ENCODE data around the gene NUTM2F. TPM values are rescaled to one million over a fixed set of nuclear protein-coding genes. Genes with fewer than 3 reads are reported as not detected.

The NUTM2F gene
- total and polyA plus RNA-seq, 9 of the 15 experiments (the other 6 are each of a cell fraction or from before 2014, with no cell fraction given) = 0.04 TPM; not detected in 8

- H3K9me3 ChIP-seq (replicated peaks; ENCODE audit: control insufficient read depth, insufficient read depth, low read depth, low read length) = peaks cover 17% of the 10 kb centered on the region
- TF ChIP-seq ZBTB5 (IDR thresholded peaks at IDR 0.05) (no peak), PKNOX1 (IDR thresholded peaks at IDR 0.05) (no peak), ZNF217 (CRISPR knock-in tag; IDR thresholded peaks at IDR 0.05) (no peak), ZNF174 (CRISPR knock-in tag; IDR thresholded peaks at IDR 0.05) (no peak)
- CTCF ChIA-PET (ENCODE audit: low intra/inter-chr PET ratio) = no interaction called here
These were observed 47.3 kb downstream of the NUTM2F start for GRCh38 chr9:94281101-94281500.

More at GRCh38 chr9:94281101-94281500, 47.3 kb downstream of the NUTM2F start:
- Histone ChIP-seq H3K27me3 (ENCODE audit: control insufficient read depth in 2 of 2, insufficient read depth in 2 of 2, low read length in 2 of 2) (no peaks in the 10 kb centered on the region), H3K9me1 (ENCODE audit: control insufficient read depth, insufficient read depth, low read length) (no peaks in the 10 kb centered on the region), H3K4me1 (replicated peaks in 1 of 2; ENCODE audit: control insufficient read depth in 2 of 2, insufficient read depth in 2 of 2, low read length in 2 of 2) (peaks cover 10 to 23% of the 10 kb centered on the region in 2 experiments), H3K27ac (ENCODE audit: extremely low read depth, low read depth, low read length) (no peak overlapping the region), H3K4me2 (ENCODE audit: insufficient read depth, low read length) (no peak overlapping the region), H3K36me3 (ENCODE audit: control insufficient read depth, insufficient read depth, low read length) (peaks cover 28% of the 10 kb centered on the region; the same call in 2 of the 3 replicates), H3K79me2 (ENCODE audit: control insufficient read depth, insufficient read depth, low read length) (peaks cover 10% of the 10 kb centered on the region; the same call in 2 of the 3 replicates), H3K9ac (ENCODE audit: insufficient read depth in 1 of 2, low read depth in 2 of 2, low read length in 2 of 2) (no peak overlapping the region), H2AFZ (ENCODE audit: low read depth, low read length) (no peak overlapping the region), H4K20me1 (replicated peaks; ENCODE audit: control insufficient read depth, insufficient read depth, low read length) (no peaks in the 10 kb centered on the region), H3K4me3 (no peak overlapping the region)
- no peak for ATAC-seq
- no peak for DNase-seq (ENCODE audit: extremely low read depth in 1 of 4, low spot score in 3 of 4)
- intact Hi-C loops (cut with micrococcal nuclease) = no loop called here
- POLR2A ChIA-PET = no interaction called here
- no TSS peak for BruUV-seq (replicated peaks)
- in situ Hi-C loops (cut with MboI) = no loop called here
- FAIRE-seq = no peak
